Measurements from ENCODE around the gene MRPS9.

DNA sequence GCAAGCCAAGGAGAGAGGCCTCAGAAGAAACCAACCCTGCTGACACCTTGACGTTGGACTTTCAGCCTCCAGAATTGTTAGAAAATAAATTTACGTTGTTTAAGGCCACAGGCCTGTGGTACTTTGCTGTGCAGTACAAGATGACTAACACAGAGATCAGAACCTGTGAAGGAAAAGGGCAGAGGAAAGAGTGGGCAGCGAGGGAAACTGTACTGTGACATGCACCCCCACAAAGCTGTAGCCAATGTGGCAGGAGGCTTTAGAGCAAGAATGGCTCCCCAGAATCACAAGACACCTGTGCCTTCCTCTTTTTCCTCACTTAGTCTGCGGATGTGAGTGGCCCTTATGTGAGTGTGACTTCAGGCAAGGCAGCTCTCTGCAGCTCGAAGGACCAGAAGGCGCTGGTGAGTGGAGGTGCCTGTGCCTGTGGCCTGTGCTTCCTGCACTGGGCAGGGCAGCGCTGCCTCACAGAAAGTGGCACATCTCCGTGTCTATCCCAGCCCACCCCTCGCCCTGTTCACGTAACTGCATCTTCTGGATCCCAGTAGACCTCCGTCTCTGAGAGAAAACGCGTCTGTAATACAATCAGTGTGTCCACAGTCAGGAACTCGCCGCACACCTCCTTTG lies 89.5 kb downstream of the MRPS9 start:
- TF ChIP-seq, protein P1, sequence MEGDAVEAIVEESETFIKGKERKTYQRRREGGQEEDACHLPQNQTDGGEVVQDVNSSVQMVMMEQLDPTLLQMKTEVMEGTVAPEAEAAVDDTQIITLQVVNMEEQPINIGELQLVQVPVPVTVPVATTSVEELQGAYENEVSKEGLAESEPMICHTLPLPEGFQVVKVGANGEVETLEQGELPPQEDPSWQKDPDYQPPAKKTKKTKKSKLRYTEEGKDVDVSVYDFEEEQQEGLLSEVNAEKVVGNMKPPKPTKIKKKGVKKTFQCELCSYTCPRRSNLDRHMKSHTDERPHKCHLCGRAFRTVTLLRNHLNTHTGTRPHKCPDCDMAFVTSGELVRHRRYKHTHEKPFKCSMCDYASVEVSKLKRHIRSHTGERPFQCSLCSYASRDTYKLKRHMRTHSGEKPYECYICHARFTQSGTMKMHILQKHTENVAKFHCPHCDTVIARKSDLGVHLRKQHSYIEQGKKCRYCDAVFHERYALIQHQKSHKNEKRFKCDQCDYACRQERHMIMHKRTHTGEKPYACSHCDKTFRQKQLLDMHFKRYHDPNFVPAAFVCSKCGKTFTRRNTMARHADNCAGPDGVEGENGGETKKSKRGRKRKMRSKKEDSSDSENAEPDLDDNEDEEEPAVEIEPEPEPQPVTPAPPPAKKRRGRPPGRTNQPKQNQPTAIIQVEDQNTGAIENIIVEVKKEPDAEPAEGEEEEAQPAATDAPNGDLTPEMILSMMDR (IDR thresholded peaks at IDR 0.05; ENCODE audit: extremely low read depth in 1 of 2, insufficient read depth in 1 of 2, low read depth in 1 of 2, low read length in 2 of 2) = no peak
- no peak for TF ChIP-seq POLR2AphosphoS5 (IDR thresholded peaks at IDR 0.05; ENCODE audit: insufficient read depth, low read depth, low read length)
- TF ChIP-seq, protein P2, sequence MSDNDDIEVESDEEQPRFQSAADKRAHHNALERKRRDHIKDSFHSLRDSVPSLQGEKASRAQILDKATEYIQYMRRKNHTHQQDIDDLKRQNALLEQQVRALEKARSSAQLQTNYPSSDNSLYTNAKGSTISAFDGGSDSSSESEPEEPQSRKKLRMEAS (IDR thresholded peaks at IDR 0.05; ENCODE audit: insufficient read depth, insufficient read length) = no peak

Data from endothelial cell of umbilical vein (primary cell).